HG03378 (cell line): ENCODE results near the gene TSTD1.
A peak's percentile ranks its signal among the peaks of the same experiment; 100 is the strongest.

Experiments used
- ATAC-seq: cut with Tn5 transposase; IDR thresholded peaks from one replicate; pipeline ENCODE4 v1.9.1; 2021; ENCODE audit warnings: mild to moderate bottlenecking, moderate library complexity; ENCODE audit not compliant: unreplicated experiment

The TSTD1 gene

GRCh38 chr1:161038523-161039153 lies at the start of gene TSTD1:
TSS of gene TSTD1 (minus strand) at chr1:161038964. CDS start at chr1:161038889, 75 bp downstream.
- peak; percentile 76 for ATAC-seq

- ATAC-seq, result no peak
These were observed 47.7 kb upstream of the TSTD1 start for GRCh38 chr1:161086457-161086856.

GRCh38 chr1:161085165-161085564 lies 46.4 kb upstream of the TSTD1 start:
- no peak for ATAC-seq

DNA sequence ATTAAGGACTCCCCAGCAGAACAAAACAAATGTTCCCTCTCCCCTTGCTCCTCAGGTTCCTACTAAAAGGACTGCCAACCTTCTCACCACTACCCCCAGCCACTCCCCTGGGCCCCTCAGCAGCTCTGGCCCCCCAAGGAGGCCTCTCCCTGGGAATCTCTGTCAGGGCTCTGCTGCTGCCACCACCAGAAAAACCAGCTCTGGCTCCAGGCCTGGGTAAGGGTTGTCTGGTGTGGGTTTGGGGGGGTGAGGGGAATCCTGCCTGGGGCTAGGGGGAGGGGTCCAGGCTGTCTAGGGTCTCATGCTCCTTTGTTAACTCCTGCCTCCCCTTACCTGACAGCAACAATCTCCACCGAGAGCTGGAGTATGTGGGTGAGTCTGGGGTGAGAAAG lies 45.8 kb upstream of the TSTD1 start:
- no peak for ATAC-seq

GRCh38 chr1:161083748-161084596 lies 45.2 kb upstream of the TSTD1 start:
- ATAC-seq, result no peak

DNA sequence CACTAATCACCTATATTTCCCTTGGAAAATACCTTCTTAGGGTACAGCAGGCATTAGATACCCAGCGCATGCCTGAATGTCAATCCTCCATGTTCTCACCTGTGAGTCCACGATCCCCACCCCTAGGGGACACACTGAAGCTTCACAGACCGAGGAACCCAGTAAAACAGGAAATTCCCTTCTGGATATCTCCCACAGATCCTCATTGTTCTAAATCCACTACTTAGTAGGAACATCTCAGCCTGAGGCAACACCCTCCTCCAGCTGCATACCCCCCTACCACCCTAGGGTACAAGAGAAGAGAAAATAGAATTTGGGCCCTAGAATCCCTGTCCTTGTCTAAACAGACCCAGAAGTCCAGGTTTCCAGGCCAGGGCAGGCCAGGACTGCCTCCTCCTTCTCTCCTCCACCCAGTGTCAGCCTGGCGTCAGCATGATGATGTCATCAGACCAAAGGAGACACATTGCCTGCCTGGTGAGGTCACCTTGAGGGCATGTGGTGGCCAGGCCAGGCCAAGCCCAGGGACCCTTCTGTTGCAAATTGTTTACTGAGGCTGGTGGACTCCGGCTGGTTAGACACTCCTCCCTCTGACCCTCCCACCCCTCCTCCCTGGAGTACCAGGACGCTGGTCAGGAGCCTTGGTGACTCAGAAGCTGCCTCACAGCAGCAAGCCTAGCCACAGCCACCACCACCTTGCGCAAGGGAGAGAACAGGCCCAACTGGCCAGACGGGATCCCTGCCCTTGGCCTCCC lies 44.4 kb upstream of the TSTD1 start:
- no peak for ATAC-seq

DNA sequence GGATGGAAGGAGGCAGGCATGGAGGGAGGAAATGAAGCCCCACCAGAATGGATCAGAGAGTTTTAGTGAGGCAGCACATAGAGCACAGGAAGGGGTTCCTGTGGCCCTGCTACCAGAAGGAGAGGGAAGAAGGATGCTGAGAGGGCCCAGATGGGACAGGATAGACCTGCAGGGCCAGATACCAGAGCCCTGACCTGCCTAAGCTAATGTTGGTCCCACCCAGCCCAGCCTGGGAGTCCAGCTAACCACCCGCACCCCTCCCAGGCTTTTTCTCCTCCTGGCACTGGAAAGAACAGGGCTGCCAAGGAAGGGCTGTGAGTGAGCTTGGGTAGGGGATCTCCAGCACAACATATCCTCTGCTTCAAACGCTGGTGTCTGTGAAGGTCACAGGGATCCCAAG lies 43.7 kb upstream of the TSTD1 start:
- ATAC-seq, result no peak

- no peak for ATAC-seq
These were observed 42.8 kb upstream of the TSTD1 start for GRCh38 chr1:161081519-161081918.

GRCh38 chr1:161080441-161081405 lies 42.0 kb upstream of the TSTD1 start:
- no peak for ATAC-seq

DNA sequence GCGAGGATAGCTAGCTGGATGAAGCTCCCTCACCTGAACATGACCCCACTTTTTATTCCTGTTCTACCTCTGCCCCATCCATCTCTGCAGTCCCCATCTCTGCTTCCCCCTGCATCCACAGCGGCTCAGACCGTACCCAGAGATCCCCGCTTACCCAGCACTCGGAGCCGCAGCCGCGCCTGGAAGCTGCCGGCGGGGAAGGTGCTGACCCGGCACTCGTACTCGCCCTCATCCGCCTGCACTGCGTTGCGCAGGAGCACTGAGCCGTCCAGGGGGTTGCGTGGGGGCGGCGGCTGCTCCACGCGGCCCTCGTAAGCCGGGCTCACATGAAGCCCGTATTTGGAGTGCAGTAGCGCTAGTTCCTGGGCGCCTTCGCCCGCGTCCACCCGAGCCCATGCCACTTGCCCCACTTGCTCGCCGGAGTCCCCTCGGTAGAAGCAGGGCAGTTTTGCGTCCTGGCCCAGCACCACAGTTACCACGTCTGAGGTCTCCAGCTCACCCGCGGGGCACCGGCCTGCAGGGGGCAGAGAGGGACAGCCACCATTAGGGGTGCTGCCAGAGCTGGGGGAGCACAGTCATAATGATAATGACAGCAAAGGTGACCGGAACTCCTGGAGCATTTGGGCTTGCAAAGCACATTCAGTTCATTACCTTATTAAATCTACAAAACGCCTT lies 40.8 kb upstream of the TSTD1 start:
- ATAC-seq, result no peak

DNA sequence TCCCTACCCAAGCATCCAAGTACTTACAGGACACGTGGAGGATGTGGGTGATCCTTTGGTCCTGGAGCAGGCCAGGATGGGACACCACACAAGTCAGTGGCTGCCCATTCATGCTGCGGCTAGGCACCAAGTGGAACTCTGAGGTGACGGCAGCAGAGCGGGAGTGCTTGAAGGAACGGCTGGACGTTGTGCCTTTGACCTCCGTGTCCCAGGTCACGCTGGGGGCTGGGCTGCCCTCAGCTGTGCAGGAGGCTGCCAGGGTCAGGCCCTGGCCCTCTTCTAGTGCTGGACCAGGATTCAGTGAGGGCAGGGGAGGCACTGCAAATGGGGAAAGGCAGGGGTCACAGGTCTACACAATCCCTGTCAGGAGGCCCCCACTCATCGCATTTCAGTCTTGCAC lies 38.7 kb upstream of the TSTD1 start:
- no peak for ATAC-seq

DNA sequence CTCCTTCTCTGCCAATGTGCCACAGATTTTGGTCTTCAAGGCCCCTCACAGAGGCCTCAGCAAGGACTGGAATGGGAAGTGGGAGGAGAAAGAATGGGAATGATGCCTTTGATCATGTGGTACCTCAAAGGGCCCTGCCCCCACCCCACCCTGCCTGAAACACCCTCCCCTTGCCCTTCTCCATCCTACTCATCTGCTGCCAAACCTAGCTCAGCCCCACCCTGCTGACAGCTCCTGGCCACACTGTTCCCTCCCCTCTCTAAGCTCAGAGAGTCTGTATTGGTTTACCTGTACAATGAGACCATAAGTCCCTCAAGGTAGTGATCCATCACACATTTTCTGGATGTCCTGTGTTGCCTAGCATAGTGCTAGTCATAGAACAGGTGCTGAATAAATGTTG lies 37.6 kb upstream of the TSTD1 start:
- ATAC-seq, result no peak

DNA sequence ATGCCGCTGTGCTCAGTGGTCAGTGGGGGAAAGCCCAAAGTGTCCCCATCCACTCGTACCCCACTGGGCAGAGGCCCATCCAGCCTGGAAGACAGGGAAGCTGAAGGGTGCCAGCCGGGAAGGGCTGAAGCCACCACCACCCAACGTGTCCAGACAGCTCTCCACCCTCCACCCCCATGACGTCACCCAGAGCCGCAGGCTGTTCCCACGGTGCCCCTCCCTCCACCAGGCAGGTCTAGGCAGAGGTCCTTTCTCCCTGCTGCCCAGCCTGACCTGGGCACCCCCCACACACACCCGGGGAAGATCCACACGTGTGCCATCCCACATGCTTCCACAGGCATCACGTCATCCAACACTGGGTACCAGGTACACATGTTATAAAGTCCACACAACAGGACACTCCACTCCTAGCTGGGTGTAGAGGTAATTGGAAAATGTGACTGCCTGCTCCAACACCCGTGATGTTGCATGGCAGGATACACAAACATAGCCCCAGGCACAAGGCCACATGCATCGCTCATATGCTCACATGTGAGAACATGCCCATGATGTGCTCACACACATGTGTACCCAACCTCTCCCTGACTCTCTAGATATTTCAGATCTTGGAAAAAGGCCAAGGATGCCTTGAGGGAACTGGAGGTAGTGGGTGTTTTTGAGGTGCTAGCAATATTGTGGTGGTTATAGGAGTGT lies 36.1 kb upstream of the TSTD1 start:
- ATAC-seq, result no peak

DNA sequence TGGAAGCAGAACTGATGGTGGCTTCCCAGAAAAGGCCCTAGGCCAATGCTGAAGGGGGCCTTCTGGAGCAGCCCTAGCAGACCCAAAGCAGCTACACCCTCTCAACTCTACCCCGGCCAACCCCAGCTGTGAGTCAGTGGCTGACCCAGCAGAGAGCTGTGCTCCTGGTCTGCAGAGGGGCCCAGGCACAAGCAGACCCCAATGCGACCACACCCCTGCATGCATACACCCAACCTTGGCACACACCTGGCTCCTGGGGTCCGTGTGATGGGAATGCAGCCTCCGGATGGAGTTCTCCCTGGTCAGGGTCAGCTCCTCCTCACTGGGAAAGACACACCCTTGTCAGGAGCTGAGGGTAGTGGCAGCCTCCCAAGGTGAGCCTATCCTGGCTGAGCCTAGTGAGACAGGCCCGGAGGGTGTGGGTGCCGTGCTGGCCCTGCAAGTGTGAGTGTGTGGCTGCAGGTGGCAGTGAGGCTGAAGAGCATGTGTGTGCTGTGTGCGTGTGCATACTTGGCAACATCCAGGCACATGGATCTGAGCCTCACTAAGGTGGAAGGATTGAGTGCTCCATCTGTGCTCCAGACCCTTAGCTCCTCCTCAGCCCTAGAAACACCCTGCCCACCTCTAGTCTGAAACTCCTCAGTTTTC lies 34.8 kb upstream of the TSTD1 start:
- ATAC-seq, result no peak

- no peak for ATAC-seq
These were observed 34.1 kb upstream of the TSTD1 start for GRCh38 chr1:161072751-161073449.

DNA sequence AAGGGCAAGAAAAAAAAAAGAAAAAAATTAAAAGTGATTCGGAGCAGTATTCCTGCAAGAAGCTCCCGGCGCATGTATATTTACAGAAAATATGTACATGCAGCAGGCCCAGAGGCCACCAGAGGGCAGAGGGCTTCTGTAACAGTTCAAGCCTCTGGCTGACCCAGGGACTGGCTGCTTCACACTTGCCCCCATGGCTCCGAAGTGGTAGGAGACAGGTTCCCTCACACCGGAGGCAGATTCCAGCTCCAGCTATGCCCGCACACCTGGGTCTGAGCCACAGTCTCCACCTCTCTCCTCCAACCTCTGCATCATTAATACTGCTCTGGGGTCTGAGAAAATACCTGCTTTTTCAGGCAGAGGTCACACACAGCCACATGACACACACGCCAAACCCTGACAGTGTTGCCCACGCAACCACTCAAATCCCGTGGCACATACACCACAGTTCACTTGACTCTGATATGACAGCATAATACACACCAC lies 33.2 kb upstream of the TSTD1 start:
- no peak for ATAC-seq

- no peak for ATAC-seq
These were observed 32.0 kb upstream of the TSTD1 start for GRCh38 chr1:161070761-161071160.

DNA sequence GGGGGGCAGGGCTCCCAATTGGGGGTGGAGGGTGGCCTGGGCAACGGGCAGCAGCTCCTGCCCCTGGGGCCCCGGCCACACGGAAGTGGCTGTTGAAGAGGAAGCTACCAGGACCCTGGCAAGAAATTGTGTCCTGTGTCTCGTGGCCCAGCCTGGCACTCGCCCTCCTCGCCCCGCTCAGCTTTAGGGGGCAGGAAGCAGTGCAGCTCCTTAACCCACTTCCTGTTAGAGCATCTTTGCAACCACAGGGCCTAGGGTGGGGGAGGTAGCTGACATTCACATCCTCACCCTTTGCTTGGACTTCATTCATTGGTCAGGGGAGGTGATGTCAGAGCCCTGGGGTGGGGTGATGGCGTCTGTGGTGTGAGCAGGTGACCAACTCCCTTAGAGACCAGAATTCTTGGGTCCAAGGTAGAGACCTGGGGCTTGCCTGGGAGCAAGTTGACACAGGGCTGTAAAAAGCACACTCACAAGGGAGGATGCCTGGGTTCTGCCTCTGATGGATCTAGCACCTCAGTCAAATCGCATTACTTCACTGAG lies 31.0 kb upstream of the TSTD1 start, which contains the start of gene ARHGAP30:
Gene ARHGAP30 (minus strand): TSS at position 161 of the 540 bp plus-strand sequence. CDS start 267 bp downstream, outside the sequence.
- ATAC-seq, result peak; percentile 78
